BE2C (cell line): ENCODE data around the gene TM9SF4.

Experiments
- DNase-seq: peaks from one replicate; pipeline ENCODE4 v3.0.0-alpha.2; 2020
- H3K27me3 ChIP-seq: fragments of 250-450 bp; sonication (Bioruptor Pico); 2 replicates; pipeline ENCODE4 v1.5.1; 2020; ENCODE audit warnings: mild to moderate bottlenecking
- H3K36me3 ChIP-seq: fragments of 250-450 bp; sonication (Bioruptor Pico); 2 replicates; pipeline ENCODE4 v1.5.1; 2020; ENCODE audit warnings: mild to moderate bottlenecking
- H3K4me1 ChIP-seq: fragments of 250-450 bp; sonication (Bioruptor Pico); 2 replicates; pipeline ENCODE4 v1.5.1; 2020
- H3K4me3 ChIP-seq: 2 replicates; pipeline ENCODE4 v1.5.1; 2011; ENCODE audit warnings: low read depth, low read length
- H3K9me3 ChIP-seq: fragments of 250-450 bp; sonication (Bioruptor Pico); 2 replicates; pipeline ENCODE4 v1.5.1; 2020
- CTCF ChIP-seq: IDR thresholded peaks from 2 replicates; pipeline ENCODE4 v1.5.1; 2012; ENCODE audit warnings: mild to moderate bottlenecking, low read depth, low read length

The TM9SF4 gene

DNA sequence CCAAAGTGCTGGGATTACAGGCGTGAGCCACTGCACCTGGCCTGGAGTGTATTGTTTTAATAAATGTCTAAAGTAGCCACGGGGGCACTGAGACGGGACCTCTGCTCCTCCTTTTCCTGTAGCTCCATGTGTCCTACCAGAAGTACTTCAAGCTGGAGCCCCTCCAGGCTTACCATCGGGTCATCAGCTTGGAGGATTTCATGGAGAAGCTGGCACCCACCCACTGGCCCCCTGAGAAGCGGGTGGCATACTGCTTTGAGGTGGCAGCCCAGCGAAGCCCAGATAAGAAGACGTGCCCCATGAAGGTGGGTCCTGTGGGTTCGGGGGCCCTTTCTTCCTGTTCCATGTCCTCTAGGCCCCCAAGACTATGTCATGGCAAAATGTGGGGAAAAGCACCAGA, 105.6 kb downstream of the TM9SF4 start:
- Histone ChIP-seq H3K4me1 (peaks cover 3% of the 10 kb centered on the region), H3K9me3 (no peaks in the 10 kb centered on the region), H3K27me3 (no peaks in the 10 kb centered on the region), H3K4me3 (no peak overlapping the region), H3K36me3 (peaks cover 53% of the 10 kb centered on the region)
- DNase-seq = no peak
- no peak for TF ChIP-seq CTCF

DNA sequence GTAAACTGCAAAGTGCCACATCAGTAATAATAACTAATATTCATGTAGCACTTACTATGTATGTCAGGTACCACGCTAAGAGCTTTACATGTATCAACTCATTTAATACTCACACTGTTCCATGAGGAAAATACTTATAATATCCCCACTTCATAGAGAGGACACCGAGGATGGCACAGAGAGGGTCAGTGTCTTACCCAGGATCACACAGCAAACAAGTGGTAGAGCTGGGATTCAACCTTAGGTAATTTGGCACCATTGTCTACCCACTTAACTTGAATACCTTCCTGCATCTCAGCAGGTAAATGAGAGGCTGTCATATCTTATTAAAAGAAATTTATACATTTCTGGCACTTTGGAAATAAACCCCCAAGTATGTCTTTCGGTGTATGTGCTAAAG, 106.2 kb downstream of the TM9SF4 start:
- H3K9me3 ChIP-seq = no peaks in the 10 kb centered on the region

DNA sequence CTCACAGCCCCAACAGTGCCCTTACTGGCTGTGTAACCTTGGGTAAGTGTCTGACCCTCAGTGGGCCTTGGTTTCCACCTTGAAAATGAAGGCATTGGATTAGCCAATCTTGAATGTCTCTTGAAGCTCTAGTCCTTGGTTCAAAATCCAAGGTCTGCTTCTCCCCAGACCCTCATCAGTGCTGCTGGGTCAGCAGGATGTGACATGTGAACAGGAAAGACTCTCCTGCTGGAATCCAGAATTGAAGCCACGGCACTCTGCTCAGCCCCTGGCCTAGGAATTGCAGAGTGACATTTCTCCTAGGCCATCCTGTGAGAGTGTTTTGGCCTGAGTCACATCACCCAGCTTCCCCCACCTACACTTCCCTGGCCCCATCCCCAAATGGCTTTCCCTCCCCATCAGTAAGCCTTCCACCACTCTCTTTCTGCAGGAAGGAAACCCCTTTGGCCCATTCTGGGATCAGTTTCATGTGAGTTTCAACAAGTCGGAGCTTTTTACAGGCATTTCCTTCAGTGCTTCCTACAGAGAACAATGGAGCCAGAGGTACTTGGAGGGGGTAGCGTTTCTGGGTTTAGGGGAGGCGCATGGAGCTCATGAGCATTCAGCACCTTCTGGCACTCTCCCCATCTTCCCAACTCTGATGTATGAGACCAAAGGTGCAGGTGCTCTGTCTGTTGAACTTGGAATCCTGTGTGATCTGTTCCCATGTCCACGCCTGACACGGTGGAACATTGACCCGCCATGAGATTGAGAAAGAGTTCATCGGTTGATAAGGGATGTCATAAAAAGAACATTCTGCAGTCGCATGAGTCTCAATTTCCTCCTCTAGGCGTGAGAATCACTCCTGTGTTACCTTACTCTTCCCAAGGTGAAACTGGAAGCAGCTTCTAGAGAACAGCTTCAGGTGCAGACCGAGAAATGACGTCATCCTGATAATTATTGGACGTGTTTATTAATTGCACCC, 106.9 kb downstream of the TM9SF4 start:
- peaks cover 62% of the 10 kb centered on the region for H3K36me3 ChIP-seq

More for the DNA sequence above, 106.2 kb downstream of the TM9SF4 start:
- peaks cover 57% of the 10 kb centered on the region for H3K36me3 ChIP-seq
- H3K4me1 ChIP-seq = peaks cover 3% of the 10 kb centered on the region
- no peak for TF ChIP-seq CTCF
- H3K27me3 ChIP-seq = no peaks in the 10 kb centered on the region
- DNase-seq = no peak
- H3K4me3 ChIP-seq = no peak overlapping the region

More for the DNA sequence above, 106.9 kb downstream of the TM9SF4 start:
- peaks cover 3% of the 10 kb centered on the region for H3K4me1 ChIP-seq
- no peaks in the 10 kb centered on the region for H3K9me3 ChIP-seq
- no peak for TF ChIP-seq CTCF
- H3K4me3 ChIP-seq = no peak overlapping the region
- H3K27me3 ChIP-seq = no peaks in the 10 kb centered on the region
- no peak for DNase-seq
